ENCODE measurements around the gene UQCC2. TPM values are rescaled to one million over a fixed set of nuclear protein-coding genes. Genes with fewer than 3 reads are reported as not detected.

Gene UQCC2
- total and polyA plus RNA-seq, 2 of the 8 experiments (the other 6 are each of a cell fraction or from before 2014, with no cell fraction given) = 52.1 to 104 TPM

DNA sequence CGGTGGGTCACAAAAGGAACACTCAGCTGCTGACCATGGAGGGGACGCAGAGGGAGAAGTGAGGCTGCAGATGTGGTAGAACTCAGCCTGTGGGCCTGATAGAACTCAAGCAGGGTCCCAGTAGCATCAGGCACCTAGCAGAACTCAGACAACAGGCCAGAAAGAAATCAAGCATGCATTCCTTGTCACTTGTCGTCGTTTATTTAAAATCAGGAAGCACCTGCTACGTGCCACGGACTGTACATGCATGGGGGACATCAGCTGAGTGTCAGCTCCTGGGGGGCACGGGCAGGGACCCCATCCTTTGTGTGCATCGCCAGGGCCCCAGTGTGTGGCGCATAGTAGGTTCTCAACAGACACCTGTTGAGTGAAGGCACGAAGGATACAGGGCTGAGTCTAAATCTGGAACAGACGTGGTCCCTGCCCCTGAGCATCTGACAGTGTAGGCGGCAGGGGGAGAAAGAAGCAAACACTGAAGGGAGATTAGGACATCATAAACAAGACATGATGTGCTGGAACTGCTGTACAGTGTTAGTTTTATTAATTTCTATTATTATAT lies 32.5 kb downstream of the UQCC2 start (continued):
- TF ChIP-seq, protein P1, sequence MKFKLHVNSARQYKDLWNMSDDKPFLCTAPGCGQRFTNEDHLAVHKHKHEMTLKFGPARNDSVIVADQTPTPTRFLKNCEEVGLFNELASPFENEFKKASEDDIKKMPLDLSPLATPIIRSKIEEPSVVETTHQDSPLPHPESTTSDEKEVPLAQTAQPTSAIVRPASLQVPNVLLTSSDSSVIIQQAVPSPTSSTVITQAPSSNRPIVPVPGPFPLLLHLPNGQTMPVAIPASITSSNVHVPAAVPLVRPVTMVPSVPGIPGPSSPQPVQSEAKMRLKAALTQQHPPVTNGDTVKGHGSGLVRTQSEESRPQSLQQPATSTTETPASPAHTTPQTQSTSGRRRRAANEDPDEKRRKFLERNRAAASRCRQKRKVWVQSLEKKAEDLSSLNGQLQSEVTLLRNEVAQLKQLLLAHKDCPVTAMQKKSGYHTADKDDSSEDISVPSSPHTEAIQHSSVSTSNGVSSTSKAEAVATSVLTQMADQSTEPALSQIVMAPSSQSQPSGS (IDR thresholded peaks at IDR 0.05; ENCODE audit: low read length) = no peak
- TF ChIP-seq SRF (IDR thresholded peaks at IDR 0.05; ENCODE audit: low read depth, low read length) (no peak), EGR1 (IDR thresholded peaks at IDR 0.05; ENCODE audit: borderline replicate concordance, low read depth, low read length) (no peak), CEBPB (IDR thresholded peaks at IDR 0.05; ENCODE audit: low read depth, low read length) (no peak), BRCA1 (IDR thresholded peaks at IDR 0.05; ENCODE audit: low read depth, low read length) (no peak), TEAD4 (IDR thresholded peaks at IDR 0.05; ENCODE audit: low read depth, low read length) (no peak), GTF2F1 (IDR thresholded peaks at IDR 0.05; ENCODE audit: borderline replicate concordance, low read depth, low read length) (no peak)
